ENCODE measurements around the gene LGR6. TPM values are rescaled to one million over a fixed set of nuclear protein-coding genes. Genes with fewer than 3 reads are reported as not detected.

LGR6 gene
- total RNA-seq, 1 experiment from 2014 or later, result 0.08 TPM

DNA sequence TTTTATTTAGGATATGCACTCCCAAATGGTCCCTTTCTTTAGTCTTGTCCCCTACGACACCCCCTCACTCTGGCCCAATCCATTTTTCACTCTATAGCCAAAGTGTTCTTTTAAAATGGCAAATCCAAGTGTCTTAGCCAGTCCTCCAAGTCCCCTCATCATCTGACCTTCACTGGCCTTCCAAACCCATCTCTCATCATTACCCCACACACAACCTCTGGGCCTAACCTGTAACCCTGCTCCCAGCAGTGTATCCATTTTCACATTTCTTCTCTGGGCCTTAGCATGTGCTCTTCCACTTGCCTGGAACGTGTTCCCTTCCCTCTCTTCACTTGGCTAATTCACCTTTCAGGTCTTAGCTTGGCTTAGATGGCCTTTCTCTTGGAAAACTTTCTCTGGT lies 42.6 kb upstream of the LGR6 start:
- BruUV-seq (replicated peaks), result no TSS peak
- Histone ChIP-seq H3K9me3 (ENCODE audit: control insufficient read depth, insufficient read depth, low read depth, low read length) (no peaks in the 10 kb centered on the region), H3K27ac (ENCODE audit: low read length) (no peak overlapping the region), H3K27me3 (ENCODE audit: control insufficient read depth, insufficient read depth, low read length) (no peaks in the 10 kb centered on the region), H3K4me3 (ENCODE audit: low read depth in 2 of 2, low read length in 2 of 2) (no peak overlapping the region), H3K4me1 (ENCODE audit: control insufficient read depth, insufficient read depth, low read length) (peaks cover 3% of the 10 kb centered on the region; the same call in 1 of the 2 replicates), H3K36me3 (ENCODE audit: control insufficient read depth, insufficient read depth, low read length) (no peaks in the 10 kb centered on the region)
- no peak for TF ChIP-seq POLR2AphosphoS5 (IDR thresholded peaks at IDR 0.05; ENCODE audit: low read depth, low read length)
- no peak for TF ChIP-seq TCF7L2 (IDR thresholded peaks at IDR 0.05; ENCODE audit: low read depth, low read length)
- no peak for TF ChIP-seq SIN3A (IDR thresholded peaks at IDR 0.05; ENCODE audit: borderline replicate concordance, insufficient read depth, low read depth, low read length)
- TF ChIP-seq, protein P1, sequence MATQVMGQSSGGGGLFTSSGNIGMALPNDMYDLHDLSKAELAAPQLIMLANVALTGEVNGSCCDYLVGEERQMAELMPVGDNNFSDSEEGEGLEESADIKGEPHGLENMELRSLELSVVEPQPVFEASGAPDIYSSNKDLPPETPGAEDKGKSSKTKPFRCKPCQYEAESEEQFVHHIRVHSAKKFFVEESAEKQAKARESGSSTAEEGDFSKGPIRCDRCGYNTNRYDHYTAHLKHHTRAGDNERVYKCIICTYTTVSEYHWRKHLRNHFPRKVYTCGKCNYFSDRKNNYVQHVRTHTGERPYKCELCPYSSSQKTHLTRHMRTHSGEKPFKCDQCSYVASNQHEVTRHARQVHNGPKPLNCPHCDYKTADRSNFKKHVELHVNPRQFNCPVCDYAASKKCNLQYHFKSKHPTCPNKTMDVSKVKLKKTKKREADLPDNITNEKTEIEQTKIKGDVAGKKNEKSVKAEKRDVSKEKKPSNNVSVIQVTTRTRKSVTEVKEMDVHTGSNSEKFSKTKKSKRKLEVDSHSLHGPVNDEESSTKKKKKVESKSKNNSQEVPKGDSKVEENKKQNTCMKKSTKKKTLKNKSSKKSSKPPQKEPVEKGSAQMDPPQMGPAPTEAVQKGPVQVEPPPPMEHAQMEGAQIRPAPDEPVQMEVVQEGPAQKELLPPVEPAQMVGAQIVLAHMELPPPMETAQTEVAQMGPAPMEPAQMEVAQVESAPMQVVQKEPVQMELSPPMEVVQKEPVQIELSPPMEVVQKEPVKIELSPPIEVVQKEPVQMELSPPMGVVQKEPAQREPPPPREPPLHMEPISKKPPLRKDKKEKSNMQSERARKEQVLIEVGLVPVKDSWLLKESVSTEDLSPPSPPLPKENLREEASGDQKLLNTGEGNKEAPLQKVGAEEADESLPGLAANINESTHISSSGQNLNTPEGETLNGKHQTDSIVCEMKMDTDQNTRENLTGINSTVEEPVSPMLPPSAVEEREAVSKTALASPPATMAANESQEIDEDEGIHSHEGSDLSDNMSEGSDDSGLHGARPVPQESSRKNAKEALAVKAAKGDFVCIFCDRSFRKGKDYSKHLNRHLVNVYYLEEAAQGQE (IDR thresholded peaks at IDR 0.05; ENCODE audit: insufficient read depth in 1 of 2, low read depth in 2 of 2, low read length in 1 of 2), result no peak
- TF ChIP-seq, protein P2, sequence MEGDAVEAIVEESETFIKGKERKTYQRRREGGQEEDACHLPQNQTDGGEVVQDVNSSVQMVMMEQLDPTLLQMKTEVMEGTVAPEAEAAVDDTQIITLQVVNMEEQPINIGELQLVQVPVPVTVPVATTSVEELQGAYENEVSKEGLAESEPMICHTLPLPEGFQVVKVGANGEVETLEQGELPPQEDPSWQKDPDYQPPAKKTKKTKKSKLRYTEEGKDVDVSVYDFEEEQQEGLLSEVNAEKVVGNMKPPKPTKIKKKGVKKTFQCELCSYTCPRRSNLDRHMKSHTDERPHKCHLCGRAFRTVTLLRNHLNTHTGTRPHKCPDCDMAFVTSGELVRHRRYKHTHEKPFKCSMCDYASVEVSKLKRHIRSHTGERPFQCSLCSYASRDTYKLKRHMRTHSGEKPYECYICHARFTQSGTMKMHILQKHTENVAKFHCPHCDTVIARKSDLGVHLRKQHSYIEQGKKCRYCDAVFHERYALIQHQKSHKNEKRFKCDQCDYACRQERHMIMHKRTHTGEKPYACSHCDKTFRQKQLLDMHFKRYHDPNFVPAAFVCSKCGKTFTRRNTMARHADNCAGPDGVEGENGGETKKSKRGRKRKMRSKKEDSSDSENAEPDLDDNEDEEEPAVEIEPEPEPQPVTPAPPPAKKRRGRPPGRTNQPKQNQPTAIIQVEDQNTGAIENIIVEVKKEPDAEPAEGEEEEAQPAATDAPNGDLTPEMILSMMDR (IDR thresholded peaks at IDR 0.05), result no peak
- in situ Hi-C loops (cut with HindIII; ENCODE audit: low pct_unique_long_range_greater_than_20kb, low sequenced_read_pairs), result no loop called here
- DNase-seq (ENCODE audit: low read depth, low spot score) (no peak), ATAC-seq (no peak)
- intact Hi-C loops (cut with micrococcal nuclease; ENCODE audit: unreplicated experiment), result no loop called here
- ChIA-PET POLR2A (no interaction called here), CTCF (no interaction called here)

- in situ Hi-C loops (cut with HindIII; ENCODE audit: low pct_unique_long_range_greater_than_20kb, low sequenced_read_pairs), result no loop called here
- ChIA-PET CTCF (no interaction called here), POLR2A (no interaction called here)
Observed at GRCh38 chr1:202152399-202152798, 41.2 kb upstream of the LGR6 start.

More at GRCh38 chr1:202152399-202152798, 41.2 kb upstream of the LGR6 start:
- Histone ChIP-seq H3K9me3 (ENCODE audit: control insufficient read depth, insufficient read depth, low read depth, low read length) (no peaks in the 10 kb centered on the region), H3K27ac (ENCODE audit: low read length) (no peak overlapping the region), H3K36me3 (ENCODE audit: control insufficient read depth, insufficient read depth, low read length) (no peaks in the 10 kb centered on the region), H3K27me3 (ENCODE audit: control insufficient read depth, insufficient read depth, low read length) (no peaks in the 10 kb centered on the region), H3K4me3 (ENCODE audit: low read depth in 2 of 2, low read length in 2 of 2) (no peak overlapping the region), H3K4me1 (ENCODE audit: control insufficient read depth, insufficient read depth, low read length) (peaks cover 3% of the 10 kb centered on the region; the same call in 1 of the 2 replicates)
- ATAC-seq (no peak), DNase-seq (ENCODE audit: low read depth, low spot score) (no peak)
- no TSS peak for BruUV-seq (replicated peaks)
- intact Hi-C loops (cut with micrococcal nuclease; ENCODE audit: unreplicated experiment), result no loop called here
- TF ChIP-seq, protein P1 (IDR thresholded peaks at IDR 0.05; ENCODE audit: insufficient read depth in 1 of 2, low read depth in 2 of 2, low read length in 1 of 2), result no peak
- TF ChIP-seq, protein P2 (IDR thresholded peaks at IDR 0.05), result no peak
- no peak for TF ChIP-seq SIN3A (IDR thresholded peaks at IDR 0.05; ENCODE audit: borderline replicate concordance, insufficient read depth, low read depth, low read length)
- no peak for TF ChIP-seq POLR2AphosphoS5 (IDR thresholded peaks at IDR 0.05; ENCODE audit: low read depth, low read length)
- TF ChIP-seq TCF7L2 (IDR thresholded peaks at IDR 0.05; ENCODE audit: low read depth, low read length), result no peak

All from Panc1 (cell line).